MM.1S (cell line): Measurements from ENCODE around the gene SIAH1.
A peak's percentile ranks its signal among the peaks of the same experiment; 100 is the strongest.

Experiments
- DNase-seq: peaks from one replicate; pipeline ENCODE4 v3.0.0-alpha.2; 2015
- H2AFZ ChIP-seq: fragments of 300-600 bp; sonication (generic); 2 replicates; pipeline ENCODE4 v1.6.0; 2016; ENCODE audit warnings: antibody characterized with exemption, low read length
- H3F3A ChIP-seq: fragments of 300-600 bp; sonication (generic); 2 replicates; pipeline ENCODE4 v1.6.1; 2016; ENCODE audit warnings: mild to moderate bottlenecking, antibody characterized with exemption, low read length, moderate library complexity, mixed read lengths; ENCODE audit not compliant: insufficient read depth
- H3K27ac ChIP-seq: fragments of 300-600 bp; sonication (generic); 2 replicates; pipeline ENCODE4 v1.5.1; 2016; ENCODE audit warnings: mild to moderate bottlenecking, low read length
- H3K27me3 ChIP-seq: fragments of 300-600 bp; sonication (generic); replicated peaks from 2 replicates; pipeline ENCODE4 v1.6.0; 2016; ENCODE audit warnings: low read length; ENCODE audit not compliant: insufficient read depth
- H3K36me3 ChIP-seq: fragments of 300-600 bp; sonication (generic); replicated peaks from 2 replicates; pipeline ENCODE4 v1.6.1; 2016; ENCODE audit warnings: mild to moderate bottlenecking, low read length, mixed read lengths; ENCODE audit not compliant: insufficient read depth
- H3K4me1 ChIP-seq: fragments of 300-600 bp; sonication (generic); 2 replicates; pipeline ENCODE4 v1.6.1; 2016; ENCODE audit warnings: low read length, mixed read lengths
- H3K4me2 ChIP-seq: fragments of 300-600 bp; sonication (generic); 2 replicates; pipeline ENCODE4 v1.6.0; 2016; ENCODE audit warnings: low read depth, low read length
- H3K4me3 ChIP-seq: fragments of 300-600 bp; sonication (generic); 2 replicates; pipeline ENCODE4 v1.5.1; 2016; ENCODE audit warnings: low read length, mixed read lengths
- H3K79me2 ChIP-seq: fragments of 300-600 bp; sonication (generic); 2 replicates; pipeline ENCODE4 v1.6.1; 2016; ENCODE audit warnings: mixed run types, low read length, mixed read lengths
- H3K9ac ChIP-seq: fragments of 300-600 bp; sonication (generic); 2 replicates; pipeline ENCODE4 v1.6.1; 2016; ENCODE audit warnings: low read length, mixed read lengths
- H3K9me2 ChIP-seq: fragments of 300-600 bp; sonication (generic); replicated peaks from 2 replicates; pipeline ENCODE4 v1.6.1; 2016; ENCODE audit warnings: mild to moderate bottlenecking, low read length, mixed read lengths; ENCODE audit not compliant: insufficient read depth
- H3K9me3 ChIP-seq: fragments of 300-600 bp; sonication (generic); replicated peaks from 2 replicates; pipeline ENCODE4 v1.6.1; 2016; ENCODE audit warnings: mild to moderate bottlenecking, low read length, mixed read lengths; ENCODE audit not compliant: insufficient read depth
- H4K20me1 ChIP-seq: fragments of 300-600 bp; sonication (generic); 2 replicates; pipeline ENCODE4 v1.6.1; 2016; ENCODE audit warnings: mild to moderate bottlenecking, low read length, moderate library complexity, mixed read lengths; ENCODE audit not compliant: insufficient read depth
- CTCF ChIP-seq: fragments of 300-600 bp; sonication (generic); IDR thresholded peaks from 2 replicates; pipeline ENCODE4 v1.5.1; 2016; ENCODE audit warnings: antibody characterized with exemption, low read length, mixed read lengths
- EZH2 ChIP-seq: fragments of 300-600 bp; sonication (generic); optimal IDR thresholded peaks from 2 replicates; pipeline ENCODE3; 2017; ENCODE audit warnings: low read depth, mild to moderate bottlenecking, antibody characterized with exemption, low read length, mixed read lengths
- EZH2phosphoT487 ChIP-seq: fragments of 300-600 bp; sonication (generic); IDR thresholded peaks from 2 replicates; pipeline ENCODE4 v1.6.1; 2018; ENCODE audit warnings: antibody characterized with exemption, low read length

Gene SIAH1

GRCh38 chr16:48367441-48368049, 17.7 kb downstream of the SIAH1 start:
- TF ChIP-seq CTCF = no peak
- TF ChIP-seq EZH2 = no peak
- TF ChIP-seq EZH2phosphoT487 = no peak
- no peak overlapping the region for H2AFZ ChIP-seq
- no peaks in the 10 kb centered on the region for H3K27me3 ChIP-seq
- peaks cover 98% of the 10 kb centered on the region for H3K79me2 ChIP-seq
- no peaks in the 10 kb centered on the region for H3K9me3 ChIP-seq
- H4K20me1 ChIP-seq = peaks cover 25% of the 10 kb centered on the region
- H3K27ac ChIP-seq = peak overlapping the region; percentile 83; the same call in 1 of the 2 replicates
- no peaks in the 10 kb centered on the region for H3K9me2 ChIP-seq
- no peak overlapping the region for H3K9ac ChIP-seq
- no peak overlapping the region for H3K4me3 ChIP-seq
- peaks cover 17% of the 10 kb centered on the region for H3F3A ChIP-seq
- H3K4me1 ChIP-seq = peaks cover 18% of the 10 kb centered on the region
- H3K4me2 ChIP-seq = peak overlapping the region; percentile 88; the same call in 1 of the 2 replicates
- H3K36me3 ChIP-seq = no peaks in the 10 kb centered on the region
- DNase-seq = no peak

GRCh38 chr16:48366165-48367093, 18.8 kb downstream of the SIAH1 start:
- Histone ChIP-seq H3K79me2 (peaks cover 98% of the 10 kb centered on the region), H3K4me2 (peak overlapping the region; percentile 88), H2AFZ (0 out of 2 replicates have a peak overlapping the region, but pooled peaks have one; percentile 32), H4K20me1 (peaks cover 16% of the 10 kb centered on the region), H3F3A (peaks cover 17% of the 10 kb centered on the region), H3K27ac (peak overlapping the region; percentile 83), H3K27me3 (no peaks in the 10 kb centered on the region), H3K4me3 (peak overlapping the region; percentile 68), H3K9ac (peak overlapping the region; percentile 76), H3K9me2 (no peaks in the 10 kb centered on the region), H3K4me1 (peaks cover 18% of the 10 kb centered on the region), H3K9me3 (no peaks in the 10 kb centered on the region), H3K36me3 (no peaks in the 10 kb centered on the region)
- TF ChIP-seq EZH2 = no peak
- no peak for TF ChIP-seq CTCF
- no peak for TF ChIP-seq EZH2phosphoT487
- DNase-seq = peak; percentile 77

GRCh38 chr16:48365601-48366164, 19.5 kb downstream of the SIAH1 start:
- H3F3A ChIP-seq = peaks cover 17% of the 10 kb centered on the region
- H2AFZ ChIP-seq = 0 out of 2 replicates have a peak overlapping the region, but pooled peaks have one; percentile 32
- DNase-seq = peak; percentile 85
- peak overlapping the region; percentile 83 for H3K27ac ChIP-seq
- no peaks in the 10 kb centered on the region for H3K9me2 ChIP-seq
- TF ChIP-seq EZH2phosphoT487 (no peak), EZH2 (no peak), CTCF (no peak)
- H3K36me3 ChIP-seq = no peaks in the 10 kb centered on the region
- peak overlapping the region; percentile 68 for H3K4me3 ChIP-seq
- peaks cover 18% of the 10 kb centered on the region for H3K4me1 ChIP-seq
- H3K4me2 ChIP-seq = peak overlapping the region; percentile 88; the same call in 1 of the 2 replicates
- H4K20me1 ChIP-seq = peaks cover 12% of the 10 kb centered on the region
- no peaks in the 10 kb centered on the region for H3K9me3 ChIP-seq
- H3K27me3 ChIP-seq = no peaks in the 10 kb centered on the region
- H3K79me2 ChIP-seq = peaks cover 98% of the 10 kb centered on the region
- H3K9ac ChIP-seq = peak overlapping the region; percentile 76
